HG03196 (cell line): ENCODE measurements around the gene RBM15B.
"Not testable (repeated sequence)": the region's sequence is repeated elsewhere in the genome, so short reads cannot be mapped to it uniquely, and the experiment has no call there.

Source experiments
- ATAC-seq: cut with Tn5 transposase; IDR thresholded peaks from one replicate; pipeline ENCODE4 v1.9.1; 2021; ENCODE audit not compliant: unreplicated experiment

RBM15B gene, protein sequence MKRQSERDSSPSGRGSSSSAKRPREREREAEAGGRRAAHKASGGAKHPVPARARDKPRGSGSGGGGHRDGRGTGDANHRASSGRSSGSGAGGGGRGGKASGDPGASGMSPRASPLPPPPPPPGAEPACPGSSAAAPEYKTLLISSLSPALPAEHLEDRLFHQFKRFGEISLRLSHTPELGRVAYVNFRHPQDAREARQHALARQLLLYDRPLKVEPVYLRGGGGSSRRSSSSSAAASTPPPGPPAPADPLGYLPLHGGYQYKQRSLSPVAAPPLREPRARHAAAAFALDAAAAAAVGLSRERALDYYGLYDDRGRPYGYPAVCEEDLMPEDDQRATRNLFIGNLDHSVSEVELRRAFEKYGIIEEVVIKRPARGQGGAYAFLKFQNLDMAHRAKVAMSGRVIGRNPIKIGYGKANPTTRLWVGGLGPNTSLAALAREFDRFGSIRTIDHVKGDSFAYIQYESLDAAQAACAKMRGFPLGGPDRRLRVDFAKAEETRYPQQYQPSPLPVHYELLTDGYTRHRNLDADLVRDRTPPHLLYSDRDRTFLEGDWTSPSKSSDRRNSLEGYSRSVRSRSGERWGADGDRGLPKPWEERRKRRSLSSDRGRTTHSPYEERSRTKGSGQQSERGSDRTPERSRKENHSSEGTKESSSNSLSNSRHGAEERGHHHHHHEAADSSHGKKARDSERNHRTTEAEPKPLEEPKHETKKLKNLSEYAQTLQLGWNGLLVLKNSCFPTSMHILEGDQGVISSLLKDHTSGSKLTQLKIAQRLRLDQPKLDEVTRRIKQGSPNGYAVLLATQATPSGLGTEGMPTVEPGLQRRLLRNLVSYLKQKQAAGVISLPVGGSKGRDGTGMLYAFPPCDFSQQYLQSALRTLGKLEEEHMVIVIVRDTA

DNA sequence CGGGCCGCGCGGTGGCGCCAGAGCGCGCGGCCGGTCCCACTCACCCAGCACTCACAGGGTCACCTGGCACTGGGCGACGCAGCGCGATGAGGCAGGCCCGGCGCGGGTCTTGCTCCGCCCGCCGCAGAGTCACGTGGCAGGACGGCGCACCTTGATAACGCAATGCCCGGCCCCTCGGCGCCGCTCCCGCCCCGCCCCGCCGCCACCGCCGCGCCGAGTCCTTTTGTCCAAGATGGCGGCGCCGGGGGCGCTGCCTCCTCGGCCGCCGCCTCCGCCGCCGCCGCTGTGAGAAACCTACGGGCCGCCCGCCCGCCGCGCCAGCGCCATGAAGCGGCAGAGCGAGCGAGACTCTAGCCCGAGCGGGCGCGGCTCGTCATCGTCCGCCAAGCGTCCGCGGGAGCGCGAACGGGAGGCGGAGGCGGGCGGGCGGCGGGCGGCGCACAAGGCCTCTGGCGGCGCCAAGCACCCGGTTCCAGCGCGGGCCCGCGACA, at the start of gene RBM15B:
Gene RBM15B, plus strand, starts transcription at position 211 of the 491 bp plus-strand sequence. Its CDS starts 115 bp downstream, at position 326.
- ATAC-seq = peak; percentile 94

DNA sequence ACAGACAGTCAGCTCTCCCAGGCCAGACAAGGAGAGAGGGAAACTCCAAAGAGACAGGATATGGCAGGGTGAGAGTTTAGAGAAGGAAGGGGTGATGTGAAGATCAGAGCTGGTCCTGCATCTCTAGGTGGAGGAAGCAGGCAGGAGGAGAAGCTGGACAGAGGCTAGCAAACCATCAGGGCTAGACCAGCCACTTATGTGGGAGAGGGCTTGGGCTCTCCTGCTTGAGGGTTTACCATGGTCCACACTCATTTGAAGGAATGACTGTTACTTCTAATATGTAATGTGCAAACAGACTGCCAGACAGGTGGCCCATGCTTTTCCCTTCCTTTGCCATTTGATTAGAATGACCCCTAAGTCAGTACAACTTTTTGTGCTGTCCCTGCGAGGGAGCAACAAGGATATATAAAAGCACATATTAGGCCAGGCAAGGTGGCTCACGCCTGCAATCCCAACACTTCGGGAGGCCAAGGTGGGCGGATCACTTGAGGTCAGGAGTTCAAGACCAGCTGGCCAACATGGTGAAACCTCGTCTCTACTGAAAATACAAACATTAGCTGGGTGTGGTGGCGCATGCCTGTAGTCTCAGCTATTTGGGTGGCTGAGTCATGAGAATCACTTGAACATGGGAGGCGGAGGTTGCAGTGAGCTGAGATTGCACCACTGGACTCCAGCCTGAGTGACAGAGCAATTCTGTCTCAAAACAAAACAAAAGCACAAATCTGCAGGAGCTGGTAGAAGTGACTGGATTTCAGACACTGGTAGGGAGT, 47.0 kb upstream of the RBM15B start:
- ATAC-seq = no peak

DNA sequence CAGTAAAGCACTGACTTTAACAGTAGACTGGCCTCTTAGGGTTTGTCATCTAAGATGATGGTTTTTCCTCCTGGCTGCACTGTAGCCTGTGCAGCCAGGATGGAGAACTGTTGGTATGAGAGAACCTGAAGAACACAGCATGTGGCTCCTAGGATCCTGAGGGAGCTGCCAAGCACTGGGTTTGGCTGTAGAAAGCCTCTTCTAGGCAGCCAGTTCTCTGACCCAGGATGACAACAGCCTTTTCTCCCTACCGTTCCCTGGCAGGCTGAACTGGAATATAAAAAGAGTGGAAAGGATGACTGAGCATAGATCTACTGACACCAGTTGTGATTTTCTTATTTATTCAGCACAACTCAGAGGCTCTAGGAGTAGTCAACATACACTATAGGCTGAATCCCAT, 40.3 kb upstream of the RBM15B start:
- no peak for ATAC-seq

DNA sequence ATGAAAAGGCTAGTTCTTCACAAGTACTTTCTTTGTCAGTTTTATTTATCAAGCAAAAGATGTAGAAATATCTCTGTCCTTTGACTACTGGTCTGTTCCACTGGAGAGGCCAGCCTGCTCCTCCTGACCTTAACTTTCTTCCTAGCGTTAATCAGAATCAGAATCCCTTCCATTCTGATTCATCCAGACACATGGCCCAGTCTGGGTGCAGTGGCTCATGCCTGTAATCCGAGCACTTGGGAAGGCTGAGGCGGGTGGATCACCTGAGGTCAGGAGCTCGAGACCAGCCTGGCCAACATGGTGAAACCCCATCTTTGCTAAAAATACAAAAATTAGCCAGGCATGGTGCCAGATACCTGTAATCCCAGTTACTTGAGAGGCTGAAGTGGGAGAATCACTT, 38.0 kb upstream of the RBM15B start:
- ATAC-seq = no peak

DNA sequence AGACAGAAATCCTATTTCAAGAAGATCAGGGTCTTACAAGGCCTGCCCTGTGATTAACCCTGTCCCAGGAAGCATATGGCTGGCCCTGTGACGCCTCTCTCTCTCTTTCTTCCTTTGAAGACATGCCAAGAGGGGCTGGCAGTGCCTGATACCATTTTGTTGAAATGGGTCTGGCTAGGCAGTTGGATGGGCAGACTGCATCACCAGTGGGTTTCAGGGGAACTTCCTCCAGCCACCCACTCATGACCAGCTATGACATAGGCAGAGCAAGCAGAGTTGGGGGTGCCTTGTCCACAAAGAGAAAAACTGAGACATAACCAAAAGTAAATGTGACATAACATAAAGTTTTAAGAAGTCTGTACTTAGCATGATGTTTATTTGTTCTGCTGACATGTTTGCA, 37.4 kb upstream of the RBM15B start:
- ATAC-seq = no peak

DNA sequence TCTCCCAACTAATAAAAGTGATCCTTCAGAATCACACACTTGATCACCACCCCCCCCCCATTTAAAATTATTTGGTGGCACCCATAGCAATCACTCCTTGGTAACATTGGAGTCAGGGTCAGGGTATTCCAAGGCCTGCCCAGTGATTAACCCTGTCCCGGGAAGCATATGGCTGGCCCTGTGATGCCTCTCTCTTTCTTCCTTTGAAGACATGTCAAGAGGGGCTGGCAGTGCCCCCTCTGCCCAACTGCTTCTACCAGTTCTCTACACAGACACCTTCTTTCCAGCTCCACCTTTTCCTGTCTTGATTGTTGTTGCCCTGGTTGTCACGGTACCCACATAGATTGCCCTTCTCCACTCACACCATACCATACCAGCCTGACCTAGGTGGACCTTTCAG, 36.9 kb upstream of the RBM15B start:
- ATAC-seq = no peak

DNA sequence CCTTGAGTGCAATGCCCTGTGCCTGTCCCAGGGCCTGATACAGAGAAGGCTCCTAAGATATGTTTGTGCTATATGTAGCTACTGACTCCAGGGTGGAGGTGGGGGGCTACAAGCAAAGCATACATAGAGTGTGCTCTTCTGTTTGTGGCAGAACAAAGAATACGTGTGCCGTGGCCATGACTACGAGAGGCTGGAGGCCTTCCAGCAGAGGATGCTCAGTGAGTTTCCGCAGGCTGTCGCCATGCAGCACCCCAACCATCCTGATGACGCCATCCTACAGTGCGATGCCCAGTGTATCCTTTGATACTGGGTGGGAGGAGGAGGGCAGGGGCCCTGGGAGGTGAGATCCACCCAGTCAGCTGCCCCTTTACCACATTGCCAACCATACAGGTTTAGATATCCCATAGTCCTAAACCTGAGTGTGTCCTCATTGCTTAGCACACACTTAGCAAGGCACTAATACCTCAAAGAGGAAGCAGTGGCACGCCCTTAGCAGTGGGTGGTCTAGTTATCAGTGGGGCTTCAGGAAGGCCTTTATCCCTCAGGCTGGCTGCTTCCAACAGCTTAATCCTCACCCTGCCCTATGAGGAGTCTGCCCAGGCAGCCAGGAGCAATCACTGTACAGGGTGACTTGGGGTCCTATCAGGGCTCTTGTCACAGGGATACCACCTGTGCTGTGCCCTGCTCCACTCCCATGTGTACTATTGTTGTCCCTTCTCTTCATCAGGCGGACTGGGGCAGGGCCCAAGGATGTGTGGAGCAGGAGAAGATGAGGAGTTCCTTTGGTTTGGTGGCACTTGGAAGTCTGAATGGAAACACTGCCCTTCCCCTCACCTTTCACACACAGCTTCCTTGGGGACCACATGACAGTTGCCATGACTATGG, 36.1 kb upstream of the RBM15B start:
- no peak for ATAC-seq

DNA sequence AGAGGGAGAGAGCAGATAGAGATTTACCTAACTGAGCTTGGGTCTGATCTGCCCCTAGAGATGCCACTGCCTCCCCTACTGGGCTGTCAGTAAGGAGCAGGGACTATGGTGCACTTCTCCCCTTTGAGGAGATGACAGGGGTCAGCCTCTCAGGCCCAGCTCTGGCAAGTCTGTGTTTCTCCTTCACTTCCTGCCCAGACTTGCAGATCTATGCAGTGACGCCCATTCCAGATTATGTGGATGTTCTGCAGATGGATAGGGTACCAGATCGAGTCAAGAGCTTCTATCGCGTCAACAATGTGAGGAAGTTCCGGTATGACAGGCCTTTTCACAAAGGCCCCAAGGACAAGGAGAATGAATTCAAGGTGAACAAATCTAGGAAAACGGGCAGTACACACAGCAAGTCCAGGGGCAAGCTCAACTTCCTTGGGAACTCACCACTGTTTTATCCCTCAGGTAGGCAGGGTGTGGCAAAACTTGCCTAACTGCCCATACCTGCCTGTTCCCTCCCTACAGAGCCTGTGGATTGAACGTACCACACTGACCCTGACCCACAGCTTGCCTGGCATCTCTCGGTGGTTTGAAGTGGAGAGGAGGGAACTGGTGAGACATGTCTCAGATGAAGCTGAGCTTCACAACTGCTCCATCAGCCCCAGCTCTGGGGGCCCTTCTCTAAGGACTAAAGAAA, 35.0 kb upstream of the RBM15B start:
- no peak for ATAC-seq

DNA sequence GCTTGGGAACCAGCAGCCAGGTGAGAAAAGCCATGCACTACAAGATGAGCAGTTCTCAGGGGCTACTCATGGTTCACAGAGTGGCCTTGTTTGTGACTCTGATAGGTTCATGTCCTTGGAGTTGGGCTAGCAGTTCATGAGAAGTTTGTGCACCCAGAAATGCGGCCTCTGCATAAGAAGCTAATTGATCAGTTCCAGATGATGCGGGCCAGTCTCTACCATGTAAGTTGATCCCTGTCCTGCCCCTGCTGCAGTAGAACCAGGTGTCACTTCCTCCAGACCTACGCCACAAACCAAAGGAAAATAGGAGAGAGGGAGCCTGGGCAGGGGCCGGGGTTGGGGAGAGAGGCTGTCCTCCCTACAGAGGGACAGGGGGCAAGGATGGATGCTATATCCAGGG, 33.2 kb upstream of the RBM15B start:
- ATAC-seq = no peak

DNA sequence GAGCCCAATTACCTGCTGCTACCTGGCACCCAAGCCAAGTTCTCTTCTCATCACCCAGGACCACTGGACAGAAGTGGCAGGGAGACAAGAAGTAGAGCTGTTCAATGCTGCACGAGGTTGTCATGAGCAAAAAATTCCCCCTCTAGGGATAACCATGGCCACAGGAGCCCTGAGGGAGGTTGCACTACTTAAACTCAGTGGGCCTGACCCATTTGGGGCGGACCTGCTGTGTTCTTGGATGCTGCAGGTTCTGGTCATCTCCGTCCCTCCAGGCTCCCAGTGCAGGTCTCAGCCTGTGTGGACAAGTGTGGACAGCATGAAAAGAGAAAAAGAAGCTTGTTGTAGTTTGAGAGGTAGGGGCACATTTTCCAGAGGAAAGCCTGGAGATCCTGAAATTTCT, 32.1 kb upstream of the RBM15B start:
- ATAC-seq = no peak

DNA sequence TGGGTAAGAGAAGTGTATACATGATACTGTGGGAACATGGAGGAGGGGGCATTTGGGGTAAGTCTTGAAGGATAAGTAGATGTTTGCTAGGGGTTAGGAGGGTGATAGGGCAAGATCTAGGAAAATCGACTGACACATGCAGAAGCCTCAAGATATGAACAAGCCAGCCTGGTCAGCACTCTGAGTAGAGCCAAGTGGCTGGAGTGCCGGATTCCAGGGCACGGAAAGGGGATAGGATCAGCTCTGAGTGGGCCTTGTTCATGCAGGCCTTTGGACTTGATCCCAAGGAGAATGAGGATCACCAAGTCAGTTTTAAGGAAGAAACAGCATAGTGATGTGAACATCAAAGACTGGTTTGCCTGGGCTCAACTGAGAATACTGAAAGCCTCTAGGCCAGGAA, 30.3 kb upstream of the RBM15B start:
- ATAC-seq = no peak

DNA sequence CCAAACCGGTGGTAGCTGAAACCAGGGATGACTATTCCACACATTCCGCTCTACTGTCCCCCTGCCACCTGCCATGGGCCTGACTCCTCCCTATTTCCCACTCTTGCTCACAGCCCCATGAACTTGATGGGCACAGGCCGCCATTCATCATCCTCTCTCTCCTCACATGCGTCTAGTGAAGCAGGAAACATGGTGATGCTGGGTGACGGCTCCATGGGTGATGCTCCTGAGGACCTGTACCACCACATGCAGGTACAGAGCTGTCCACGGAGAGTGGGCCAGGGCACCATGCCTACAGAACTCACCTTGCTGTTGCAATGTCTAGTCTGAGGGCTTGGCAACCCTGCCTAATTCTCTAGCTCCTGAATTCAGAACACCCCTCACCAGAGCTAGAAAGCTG, 29.3 kb upstream of the RBM15B start:
- no peak for ATAC-seq

DNA sequence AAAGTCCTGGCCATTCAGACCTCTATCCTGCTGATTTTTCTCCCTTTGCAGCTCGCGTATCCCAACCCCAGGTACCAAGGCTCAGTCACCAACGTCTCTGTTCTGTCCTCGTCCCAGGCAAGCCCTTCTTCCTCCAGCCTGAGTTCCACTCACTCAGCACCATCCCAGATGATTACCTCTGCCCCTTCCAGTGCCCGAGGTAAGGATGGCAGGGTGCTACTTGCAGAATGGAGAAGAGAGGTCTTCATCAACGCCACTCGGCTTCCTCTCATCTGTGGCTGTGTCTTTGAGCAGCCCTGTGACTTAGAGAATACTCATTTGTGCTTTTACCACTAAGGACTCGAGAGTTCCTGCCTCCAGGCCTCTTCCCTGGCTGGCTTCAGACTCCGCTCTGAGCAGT, 28.6 kb upstream of the RBM15B start:
- no peak for ATAC-seq

DNA sequence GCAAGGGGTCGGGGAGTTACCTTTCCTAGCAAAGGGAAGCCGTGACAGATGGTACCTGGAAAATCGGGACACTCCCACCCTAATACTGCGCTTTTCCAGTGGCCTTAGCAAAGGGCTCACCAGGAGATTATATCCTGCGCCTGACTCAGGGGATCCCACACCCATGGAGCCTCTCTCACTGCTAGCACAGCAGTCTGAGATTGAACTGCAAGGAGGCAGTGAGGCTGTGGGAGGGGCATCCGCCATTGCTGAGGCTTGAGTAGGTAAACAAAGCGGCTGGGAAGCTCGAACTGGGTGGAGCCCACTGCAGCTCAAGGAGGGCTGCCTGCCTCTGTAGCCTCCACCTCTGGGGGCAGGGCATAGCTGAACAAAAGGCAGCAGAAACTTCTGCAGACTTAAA, 22.8 kb upstream of the RBM15B start:
- not testable (repeated sequence) for ATAC-seq

DNA sequence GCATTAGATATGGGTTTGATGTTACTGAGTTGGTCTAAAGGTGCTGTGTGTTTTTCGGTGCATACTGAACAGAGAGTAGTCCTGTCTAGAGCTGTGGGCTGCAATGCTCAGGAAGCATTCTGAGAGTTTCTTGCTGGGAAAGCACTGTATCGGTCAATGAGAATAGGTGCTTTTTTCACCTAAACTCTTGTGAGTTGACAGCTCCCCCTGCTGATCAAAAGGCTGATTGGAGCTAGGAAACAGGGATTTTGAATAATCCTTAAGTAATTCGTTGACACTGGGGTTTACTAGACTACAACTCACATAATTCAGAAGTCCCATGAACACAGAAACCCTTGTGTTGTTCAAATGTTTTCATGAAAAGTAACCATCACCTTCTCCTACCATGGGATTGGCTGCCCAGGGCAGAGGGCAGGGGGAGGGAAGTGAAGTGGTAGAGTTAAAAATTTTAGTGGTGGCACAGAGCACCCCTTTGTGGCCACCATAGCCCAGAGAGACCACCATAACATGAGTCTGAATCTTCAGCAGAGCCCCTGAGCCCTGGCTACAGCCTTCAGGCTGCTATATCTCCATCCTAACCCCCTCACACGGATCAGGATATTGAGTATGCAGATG, 19.0 kb upstream of the RBM15B start:
- ATAC-seq = no peak

DNA sequence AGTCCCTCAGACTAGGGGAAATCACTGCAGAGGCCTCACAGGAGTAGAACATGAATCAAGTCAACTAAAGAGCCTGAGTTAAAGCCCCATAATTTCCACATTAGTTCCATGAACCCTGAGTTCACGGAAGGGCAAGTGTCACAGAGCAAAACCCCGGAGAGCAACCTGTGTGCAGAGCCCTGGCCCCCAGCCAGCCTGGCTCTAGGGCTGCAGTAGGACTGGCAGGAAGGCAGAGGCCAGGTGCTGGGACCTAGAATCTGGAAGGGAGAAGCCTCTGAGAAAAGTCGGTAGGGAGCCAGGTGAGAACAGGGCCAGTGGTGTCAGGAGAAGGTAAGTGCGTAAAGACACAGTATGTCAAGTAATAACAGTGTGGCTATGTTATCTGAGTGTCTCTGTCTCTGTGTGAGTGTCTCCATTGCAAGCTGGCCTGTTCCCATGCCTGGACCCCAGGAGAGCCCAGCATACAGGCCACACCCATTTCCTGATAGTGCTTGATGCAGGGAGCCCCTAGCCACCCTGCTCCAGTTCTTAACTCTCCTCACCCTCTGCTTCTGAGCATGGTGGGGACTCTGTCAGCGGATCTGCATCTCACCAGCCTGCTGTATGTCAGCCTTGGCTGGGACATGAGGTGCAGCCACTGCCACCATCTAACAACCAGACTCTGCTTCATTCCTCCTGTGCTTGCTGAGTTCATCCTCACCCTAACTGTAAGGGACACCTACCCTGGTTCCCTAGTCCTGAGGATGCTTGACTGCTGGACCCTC, 17.2 kb upstream of the RBM15B start:
- ATAC-seq = no peak

DNA sequence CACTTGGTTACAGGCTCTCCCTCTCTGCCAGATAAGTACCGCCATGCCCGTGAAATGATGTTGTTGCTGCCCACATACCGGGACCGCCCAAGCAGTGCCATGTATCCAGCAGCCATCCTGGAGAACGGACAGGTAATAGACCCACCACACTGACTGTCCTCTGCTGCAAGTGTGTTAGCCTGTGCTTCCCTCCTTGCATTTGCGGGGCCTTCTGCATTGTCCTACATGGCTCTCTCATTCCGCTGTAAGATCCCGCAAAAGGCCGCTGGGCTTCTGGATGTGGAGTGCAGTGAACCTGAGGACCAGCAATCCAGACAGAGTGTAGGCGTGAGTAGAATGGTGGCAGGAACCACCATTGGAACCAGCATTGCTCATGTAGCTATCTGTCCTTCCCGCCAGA, 16.6 kb upstream of the RBM15B start:
- ATAC-seq = no peak

DNA sequence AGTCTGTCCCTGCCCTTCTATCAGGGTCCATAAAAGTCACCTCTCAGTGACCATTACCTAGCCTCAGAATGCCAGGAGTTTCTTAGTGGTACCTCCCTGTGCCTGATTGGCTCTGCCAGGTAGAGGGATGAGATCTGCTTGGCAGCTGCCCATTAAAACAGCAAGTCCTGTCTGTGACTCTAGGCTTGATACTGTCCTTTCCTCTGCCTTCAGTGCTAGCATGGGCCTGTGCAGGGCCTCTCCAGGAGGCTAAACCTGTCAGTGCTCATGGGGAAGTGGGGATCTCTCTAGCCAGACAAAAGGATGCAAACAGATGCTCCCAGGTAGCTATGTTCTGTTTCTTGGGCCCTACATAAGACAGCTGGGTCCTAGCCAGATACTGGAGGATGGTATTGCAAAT, 15.9 kb upstream of the RBM15B start:
- ATAC-seq = no peak

DNA sequence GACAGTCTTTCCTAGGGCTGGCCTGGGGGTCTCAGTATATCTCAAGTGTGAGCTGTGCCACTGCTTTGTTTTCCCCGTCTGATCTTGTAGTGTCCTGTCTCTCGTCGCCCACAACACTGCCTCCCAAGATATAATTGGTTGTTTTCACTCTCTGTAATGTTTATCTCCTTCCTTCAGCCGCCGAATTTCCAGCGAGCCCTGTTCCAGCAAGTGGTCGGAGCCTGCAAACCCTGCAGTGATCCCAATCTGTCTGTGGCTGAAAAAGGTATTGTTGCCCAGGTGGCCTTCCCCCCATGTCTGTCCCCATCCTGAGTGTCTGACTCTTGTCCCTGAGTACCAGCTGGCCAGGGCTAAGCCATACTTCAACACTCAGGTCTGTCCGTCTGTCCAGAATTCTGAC, 15.5 kb upstream of the RBM15B start:
- ATAC-seq = no peak
